Naive thymus-derived CD4-positive, alpha-beta T cell (primary cell): ENCODE data around the gene MYO1H. TPM values are rescaled to one million over a fixed set of nuclear protein-coding genes. Genes with fewer than 3 reads are reported as not detected.
"Not testable (repeated sequence)": the region's sequence is repeated elsewhere in the genome, so short reads cannot be mapped to it uniquely, and the experiment has no call there.

Experiments
- ATAC-seq: fragments of 150-1000 bp; cut with Tn5 transposase; 2 replicates; pipeline ENCODE4 v1.10.0; 2021; ENCODE audit warnings: mild to moderate bottlenecking, moderate library complexity
- CTCF ChIA-PET: fragments of 350-600 bp; sonication (Branson Sonifier 250); formaldehyde crosslinking; loops from one replicate; lab custom pipeline; 2021; ENCODE audit warnings: antibody characterized with exemption; lab: Charles Lee
- POLR2A ChIA-PET: fragments of 350-600 bp; sonication (Branson Sonifier 250); formaldehyde crosslinking; loops from one replicate; lab custom pipeline; 2021; ENCODE audit warnings: antibody characterized with exemption, inconsistent platforms; lab: Charles Lee
- DNase-seq, 9 donors: peaks; one replicate each; pipeline versions ENCODE4 v3.0.0 to v3.0.0-alpha.2; 2020 to 2022; ENCODE audit warnings: mixed read lengths in 1 of 9
- H3K27ac ChIP-seq: one replicate; pipeline ENCODE4 v1.7.0; 2013; ENCODE audit warnings: mild to moderate bottlenecking, low read depth, low read length, moderate library complexity
- H3K27me3 ChIP-seq, 2 donors: one replicate each; pipeline ENCODE4 v1.7.0; 2013; ENCODE audit warnings: low read length in 2 of 2, mild to moderate bottlenecking in 2 of 2, moderate library complexity in 2 of 2; ENCODE audit not compliant: control insufficient read depth in 2 of 2, insufficient read depth in 2 of 2
- H3K36me3 ChIP-seq, 3 experiments: 1 replicate in 2 of 3; 2 replicates in 1 of 3; pipeline ENCODE4 v1.7.0; 2013; ENCODE audit warnings: low read length in 3 of 3, mild to moderate bottlenecking in 3 of 3, moderate library complexity in 1 of 3; ENCODE audit not compliant: insufficient read depth in 3 of 3, control insufficient read depth in 2 of 3
- H3K4me1 ChIP-seq, 2 donors: one replicate each; pipeline ENCODE4 v1.7.0; 2013; ENCODE audit warnings: low read length in 2 of 2, mild to moderate bottlenecking in 2 of 2, moderate library complexity in 1 of 2; ENCODE audit not compliant: control insufficient read depth in 2 of 2, insufficient read depth in 2 of 2
- H3K4me3 ChIP-seq: 2 replicates; pipeline ENCODE4 v1.7.0; 2013; ENCODE audit warnings: mild to moderate bottlenecking, low read length
- H3K9me3 ChIP-seq, 3 experiments: 1 replicate in 2 of 3; 2 replicates in 1 of 3; pipeline ENCODE4 v1.7.0; 2013; ENCODE audit warnings: low read length in 3 of 3; ENCODE audit not compliant: control insufficient read depth in 2 of 3
- H3K27ac Mint-ChIP-seq, 9 donors: one replicate each; pipeline ENCODE4 v1.8.0; 2020 to 2022; ENCODE audit warnings: mixed read lengths in 9 of 9, mild to moderate bottlenecking in 8 of 9, moderate library complexity in 5 of 9, inconsistent platforms in 2 of 9
- H3K27me3 Mint-ChIP-seq, 5 donors: one replicate each; pipeline ENCODE4 v1.8.0; 2021 to 2022; ENCODE audit warnings: mixed read lengths in 5 of 5, mild to moderate bottlenecking in 1 of 5
- H3K36me3 Mint-ChIP-seq, 5 donors: one replicate each; pipeline ENCODE4 v1.8.0; 2020 to 2022; ENCODE audit warnings: mixed read lengths in 5 of 5, mild to moderate bottlenecking in 3 of 5, inconsistent platforms in 1 of 5
- H3K4me1 Mint-ChIP-seq, 7 donors: one replicate each; pipeline ENCODE4 v1.8.0; 2020 to 2022; ENCODE audit warnings: mixed read lengths in 7 of 7, mild to moderate bottlenecking in 3 of 7, inconsistent platforms in 1 of 7
- H3K4me3 Mint-ChIP-seq, 10 donors: one replicate each; pipeline ENCODE4 v1.8.0; 2020 to 2022; ENCODE audit warnings: mild to moderate bottlenecking in 10 of 10, mixed read lengths in 10 of 10, moderate library complexity in 6 of 10, inconsistent platforms in 2 of 10
- H3K9me3 Mint-ChIP-seq, 11 donors: one replicate each; pipeline ENCODE4 v1.8.0; 2020 to 2022; ENCODE audit warnings: mixed read lengths in 11 of 11, mild to moderate bottlenecking in 4 of 11, inconsistent platforms in 1 of 11, moderate library complexity in 1 of 11
- intact Hi-C, 2 donors: fragments of 100-400 bp; cut with micrococcal nuclease; formaldehyde crosslinking; loops; one replicate each; pipeline ENCODE4 v1.15.1; 2023
- polyA plus RNA-seq, 2 donors: library from polyadenylated mRNA; unstranded; fragments of 300-500 nt; fragmentation: Illumina TruSeq; gene quantifications; one replicate each; pipeline ENCODE4 v1.2.3, GENCODE V29; 2021
- total RNA-seq, 6 experiments: library from RNA in 5 of 6; stranded (reverse) in 5 of 6; gene quantifications; 1 replicate in 5 of 6; 2 replicates in 1 of 6; pipeline ENCODE4 v1.2.3 and lab custom pipeline; 2021 to 2026

Gene MYO1H
- total and polyA plus RNA-seq, 7 experiments from 2014 or later: 0.49 TPM; not detected in 6

DNA sequence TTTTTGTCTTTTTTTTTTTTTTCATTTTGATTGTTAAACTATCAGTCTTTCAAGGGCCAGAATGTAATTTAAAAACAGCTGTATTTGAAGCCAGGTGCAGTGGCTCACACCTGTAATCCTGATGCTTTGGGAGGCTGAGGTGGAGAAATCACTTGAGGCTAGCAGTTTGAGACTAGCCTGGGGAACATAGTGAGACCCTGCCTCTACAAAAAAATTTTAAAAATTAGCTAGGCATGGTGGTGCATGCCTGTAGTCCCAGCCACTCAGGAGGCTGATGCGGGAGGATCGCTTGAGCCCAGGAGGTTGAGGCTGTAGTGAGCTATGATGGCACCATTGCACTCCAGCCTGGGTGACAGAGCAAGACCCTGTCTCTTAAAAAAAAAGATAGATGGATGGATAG lies 57.1 kb downstream of the MYO1H start:
- H3K36me3 Mint-ChIP-seq, H3K9me3 ChIP-seq, H3K9me3 Mint-ChIP-seq, CTCF ChIA-PET, H3K4me3 ChIP-seq, POLR2A ChIA-PET, H3K4me1 ChIP-seq, ATAC-seq, DNase-seq, H3K4me1 Mint-ChIP-seq, H3K36me3 ChIP-seq, H3K27ac ChIP-seq, intact Hi-C loops, H3K27ac Mint-ChIP-seq, H3K27me3 ChIP-seq, H3K4me3 Mint-ChIP-seq: not testable (repeated sequence)
- peaks cover 11 to 37% (median 15%) of the 10 kb centered on the region in 5 donors for H3K27me3 Mint-ChIP-seq

DNA sequence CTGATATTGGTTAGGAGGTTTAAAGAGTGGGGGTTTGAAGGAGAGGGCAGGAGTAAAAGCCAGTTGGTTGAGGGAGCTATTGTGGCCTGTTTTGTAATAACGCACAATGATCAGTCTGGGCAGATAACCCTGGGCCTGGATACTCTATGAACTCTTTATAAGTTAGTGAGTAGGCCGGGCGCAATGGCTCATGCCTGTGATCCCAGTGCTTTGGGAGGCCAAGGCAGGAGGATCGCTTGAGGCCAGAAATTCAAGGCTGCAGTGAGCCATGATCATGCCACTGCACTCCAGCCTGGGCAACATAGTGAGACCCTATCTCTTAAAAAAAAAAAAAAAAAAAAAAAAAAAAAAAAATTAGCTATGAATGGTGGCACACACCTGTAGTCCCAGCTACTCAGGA lies 58.4 kb downstream of the MYO1H start:
- H3K36me3 ChIP-seq, H3K27ac ChIP-seq, H3K4me1 Mint-ChIP-seq, H3K4me3 Mint-ChIP-seq, H3K36me3 Mint-ChIP-seq, POLR2A ChIA-PET, ATAC-seq, H3K27me3 ChIP-seq, H3K4me1 ChIP-seq, H3K9me3 ChIP-seq, intact Hi-C loops, DNase-seq, H3K9me3 Mint-ChIP-seq, CTCF ChIA-PET, H3K4me3 ChIP-seq: not testable (repeated sequence)
- peak overlapping the region in 1 of 9 donors; percentile 6 for H3K27ac Mint-ChIP-seq
- H3K27me3 Mint-ChIP-seq: peaks cover 9 to 28% (median 15%) of the 10 kb centered on the region in 5 donors

DNA sequence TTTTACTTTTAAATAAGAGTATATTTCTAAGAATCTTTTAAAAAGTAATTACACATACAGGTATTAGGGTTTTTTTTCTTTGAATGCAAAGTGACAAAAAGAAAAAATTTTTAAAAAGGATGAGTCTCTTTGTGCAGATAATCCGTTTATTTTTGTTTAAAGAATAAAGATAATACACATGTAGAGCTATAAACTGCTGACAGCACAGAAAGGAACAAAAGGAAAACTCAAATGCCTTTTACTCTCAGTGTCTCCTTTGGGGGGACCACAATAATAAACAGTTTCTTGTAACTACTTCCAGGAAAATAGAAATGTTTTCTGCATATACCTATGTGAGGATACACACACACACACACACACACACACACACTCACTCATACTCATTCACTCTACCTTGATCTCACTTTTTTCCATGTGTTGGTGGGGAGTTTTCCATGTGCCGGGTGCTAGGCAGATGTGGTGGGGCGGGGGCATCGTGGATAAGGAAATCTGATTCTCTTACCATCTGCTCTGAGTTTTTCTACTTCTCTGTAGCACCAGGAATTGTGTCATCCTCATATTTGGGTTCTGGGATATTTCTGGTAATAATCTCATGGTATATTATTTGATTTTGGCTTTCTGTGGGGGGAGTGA lies 71.3 kb downstream of the MYO1H start:
- no peak for DNase-seq
- Histone ChIP-seq H3K36me3 (no peaks in the 10 kb centered on the region), H3K9me3 (no peaks in the 10 kb centered on the region), H3K27me3 (no peaks in the 10 kb centered on the region), H3K4me1 (no peaks in the 10 kb centered on the region), H3K27ac (no peak overlapping the region), H3K4me3 (no peak overlapping the region)
- Mint-ChIP-seq H3K27me3 (peaks cover 6 to 32% (median 24%) of the 10 kb centered on the region in 5 donors), H3K27ac (peak overlapping the region in 1 of 9 donors; percentile 10), H3K4me3 (no peak overlapping the region), H3K4me1 (no peaks in the 10 kb centered on the region), H3K9me3 (peaks cover 0 to 4% (median 0%) of the 10 kb centered on the region in 11 donors), H3K36me3 (peaks cover 0 to 3% (median 0%) of the 10 kb centered on the region in 5 donors)
- no peak for ATAC-seq
- CTCF ChIA-PET: interaction anchor here (0.7 kb wide), 3 partner anchors 11 to 422 kb away, joined by 3 read pairs; no protein-coding TSS in a partner anchor
- POLR2A ChIA-PET: no interaction called here
- intact Hi-C loops: no loop called here

DNA sequence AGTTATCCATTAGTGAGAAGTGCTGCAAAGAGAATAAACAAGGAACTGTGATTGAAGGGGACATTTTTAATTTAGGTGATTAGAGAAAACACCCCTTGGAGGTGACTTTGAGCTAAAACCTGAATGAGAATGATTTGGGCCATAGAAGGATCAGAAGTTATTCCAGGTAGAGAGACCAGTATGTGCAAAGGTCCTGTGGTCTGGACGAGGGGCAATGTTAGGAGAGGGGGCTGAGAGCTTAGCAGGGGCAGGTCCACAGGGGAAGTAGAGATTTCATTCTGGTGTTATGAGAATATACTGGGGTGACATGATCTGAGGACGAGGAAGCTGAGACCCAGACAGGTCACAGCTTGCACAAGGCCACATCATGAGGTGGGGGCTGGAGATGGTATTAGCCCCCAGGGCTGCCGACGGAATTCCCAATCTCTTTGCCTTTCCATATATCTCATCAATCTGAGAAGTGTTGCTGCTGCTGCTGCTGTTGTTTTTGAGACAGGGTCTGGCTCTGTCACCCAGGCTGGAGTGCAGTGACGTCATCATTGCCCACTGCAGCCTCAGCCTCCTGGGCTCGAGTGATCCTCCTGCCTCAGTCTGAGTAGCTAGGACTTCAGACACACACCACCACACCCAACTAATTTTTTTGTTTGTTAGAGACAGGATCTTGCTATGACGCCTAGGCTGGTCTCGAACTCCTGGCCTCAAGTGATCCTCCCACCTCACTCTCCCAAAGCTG lies 73.8 kb downstream of the MYO1H start:
- ChIA-PET CTCF (interaction anchor here (1.5 kb wide), 1 partner anchor 12 kb away, joined by 4 read pairs; no protein-coding TSS in a partner anchor), POLR2A (no interaction called here)
- no peaks in the 10 kb centered on the region for H3K27me3 ChIP-seq
- no peak overlapping the region for H3K4me3 ChIP-seq
- no peak overlapping the region for H3K27ac ChIP-seq
- no peaks in the 10 kb centered on the region for H3K9me3 ChIP-seq
- H3K4me1 ChIP-seq: no peaks in the 10 kb centered on the region
- Mint-ChIP-seq H3K27me3 (peaks cover 5 to 41% (median 35%) of the 10 kb centered on the region in 5 donors), H3K36me3 (peaks cover 0 to 3% (median 0%) of the 10 kb centered on the region in 5 donors), H3K4me3 (no peak overlapping the region), H3K4me1 (no peaks in the 10 kb centered on the region), H3K27ac (peak overlapping the region in 1 of 9 donors; percentile 3), H3K9me3 (peaks cover 0 to 4% (median 0%) of the 10 kb centered on the region in 11 donors)
- ATAC-seq (no peak), DNase-seq (no peak)
- intact Hi-C loops: no loop called here
- no peaks in the 10 kb centered on the region for H3K36me3 ChIP-seq

DNA sequence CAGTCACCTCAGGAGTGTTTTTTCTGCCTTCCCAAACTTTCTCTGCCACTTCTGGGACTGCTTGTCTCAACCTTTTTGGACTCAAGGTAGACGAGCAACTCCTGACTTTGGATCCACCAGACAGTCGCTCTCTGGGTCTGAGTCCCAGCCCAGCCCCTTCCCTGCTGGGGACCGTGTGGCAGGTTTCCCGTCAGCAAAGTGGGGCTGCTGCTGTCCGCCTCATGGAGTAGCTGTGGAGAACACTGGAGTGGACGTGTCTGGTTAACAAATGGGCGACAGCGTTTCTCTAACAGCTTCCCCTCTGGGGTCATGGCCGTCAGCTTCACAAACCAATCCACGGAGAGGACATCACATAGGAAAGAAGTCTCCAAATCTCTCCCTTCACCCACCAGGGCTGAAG lies 74.6 kb downstream of the MYO1H start:
- H3K27ac Mint-ChIP-seq: no peak overlapping the region
- peaks cover 0 to 4% (median 0%) of the 10 kb centered on the region in 11 donors for H3K9me3 Mint-ChIP-seq
- H3K9me3 ChIP-seq: no peaks in the 10 kb centered on the region
- H3K27me3 ChIP-seq: no peaks in the 10 kb centered on the region
- DNase-seq: no peak
- no peaks in the 10 kb centered on the region for H3K4me1 Mint-ChIP-seq
- H3K36me3 Mint-ChIP-seq: peaks cover 0 to 3% (median 0%) of the 10 kb centered on the region in 5 donors
- peaks cover 5 to 41% (median 36%) of the 10 kb centered on the region in 5 donors for H3K27me3 Mint-ChIP-seq
- H3K4me1 ChIP-seq: no peaks in the 10 kb centered on the region
- no peak overlapping the region for H3K4me3 Mint-ChIP-seq
- no peaks in the 10 kb centered on the region for H3K36me3 ChIP-seq
- POLR2A ChIA-PET: no interaction called here
- no peak for ATAC-seq
- intact Hi-C loops: no loop called here
- no peak overlapping the region for H3K4me3 ChIP-seq
- no peak overlapping the region for H3K27ac ChIP-seq
- CTCF ChIA-PET: interaction anchor here (1.5 kb wide), 1 partner anchor 11 kb away, joined by 4 read pairs; no protein-coding TSS in a partner anchor

DNA sequence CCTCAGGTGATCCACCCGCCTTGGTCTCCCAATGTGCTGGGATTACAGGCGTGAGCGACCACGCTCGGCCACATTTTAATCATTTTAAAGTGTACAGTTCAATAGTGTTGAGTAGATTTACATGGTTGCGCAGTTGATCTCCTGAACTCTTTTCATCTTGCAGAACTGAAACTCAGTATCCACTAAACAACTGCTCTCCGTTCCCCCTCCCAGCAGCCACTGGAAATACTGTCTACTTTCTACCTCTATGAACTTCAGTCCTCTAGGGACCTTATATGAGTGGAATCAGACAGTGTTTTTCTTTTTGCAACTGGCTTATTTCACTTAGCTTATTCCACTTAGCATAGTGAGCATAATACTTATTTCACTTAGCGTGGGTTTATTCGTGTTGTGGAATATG lies 75.7 kb downstream of the MYO1H start:
- CTCF ChIA-PET: interaction anchor here (1.3 kb wide), 1 partner anchor 10 kb away, joined by 4 read pairs; no protein-coding TSS in a partner anchor
- H3K4me3 ChIP-seq: no peak overlapping the region
- POLR2A ChIA-PET: no interaction called here
- H3K4me1 Mint-ChIP-seq: no peaks in the 10 kb centered on the region
- H3K27ac ChIP-seq: no peak overlapping the region
- no peak overlapping the region for H3K4me3 Mint-ChIP-seq
- no peaks in the 10 kb centered on the region for H3K9me3 ChIP-seq
- H3K36me3 Mint-ChIP-seq: peaks cover 0 to 3% (median 0%) of the 10 kb centered on the region in 5 donors
- peaks cover 5 to 41% (median 36%) of the 10 kb centered on the region in 5 donors for H3K27me3 Mint-ChIP-seq
- intact Hi-C loops: no loop called here
- H3K36me3 ChIP-seq: no peaks in the 10 kb centered on the region
- H3K27ac Mint-ChIP-seq: no peak overlapping the region
- no peaks in the 10 kb centered on the region for H3K27me3 ChIP-seq
- no peak for ATAC-seq
- no peaks in the 10 kb centered on the region for H3K4me1 ChIP-seq
- H3K9me3 Mint-ChIP-seq: peaks cover 0 to 3% (median 0%) of the 10 kb centered on the region in 11 donors
- no peak for DNase-seq
